Central memory CD4-positive, alpha-beta T cell (primary cell): ENCODE results near the gene TIMP2.
"Not testable (repeated sequence)": the region's sequence is repeated elsewhere in the genome, so short reads cannot be mapped to it uniquely, and the experiment has no call there.

Experiments
- DNase-seq: peaks from one replicate; pipeline ENCODE4 v3.0.0; 2022

Gene TIMP2

DNA sequence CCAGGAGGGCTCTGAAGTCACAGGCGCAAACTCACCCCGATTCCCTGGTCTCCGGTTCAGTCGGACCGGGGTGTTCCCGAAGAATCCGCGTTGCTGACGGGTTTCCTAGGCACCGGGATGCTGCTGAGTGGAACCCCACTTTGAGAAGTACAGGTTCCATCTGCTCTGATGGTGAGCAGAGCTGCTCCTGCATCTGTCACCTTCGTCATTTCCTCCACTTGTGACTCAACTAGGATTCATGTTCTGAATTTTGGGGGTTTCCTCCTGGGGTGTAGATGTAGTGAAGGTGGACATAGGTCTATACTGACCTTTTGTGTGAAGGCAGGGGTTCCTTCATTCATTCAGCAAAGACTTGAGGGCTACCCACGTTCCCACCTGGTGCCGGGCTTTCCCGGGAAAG is 29.5 kb upstream of the TIMP2 start:
- no peak for DNase-seq

DNA sequence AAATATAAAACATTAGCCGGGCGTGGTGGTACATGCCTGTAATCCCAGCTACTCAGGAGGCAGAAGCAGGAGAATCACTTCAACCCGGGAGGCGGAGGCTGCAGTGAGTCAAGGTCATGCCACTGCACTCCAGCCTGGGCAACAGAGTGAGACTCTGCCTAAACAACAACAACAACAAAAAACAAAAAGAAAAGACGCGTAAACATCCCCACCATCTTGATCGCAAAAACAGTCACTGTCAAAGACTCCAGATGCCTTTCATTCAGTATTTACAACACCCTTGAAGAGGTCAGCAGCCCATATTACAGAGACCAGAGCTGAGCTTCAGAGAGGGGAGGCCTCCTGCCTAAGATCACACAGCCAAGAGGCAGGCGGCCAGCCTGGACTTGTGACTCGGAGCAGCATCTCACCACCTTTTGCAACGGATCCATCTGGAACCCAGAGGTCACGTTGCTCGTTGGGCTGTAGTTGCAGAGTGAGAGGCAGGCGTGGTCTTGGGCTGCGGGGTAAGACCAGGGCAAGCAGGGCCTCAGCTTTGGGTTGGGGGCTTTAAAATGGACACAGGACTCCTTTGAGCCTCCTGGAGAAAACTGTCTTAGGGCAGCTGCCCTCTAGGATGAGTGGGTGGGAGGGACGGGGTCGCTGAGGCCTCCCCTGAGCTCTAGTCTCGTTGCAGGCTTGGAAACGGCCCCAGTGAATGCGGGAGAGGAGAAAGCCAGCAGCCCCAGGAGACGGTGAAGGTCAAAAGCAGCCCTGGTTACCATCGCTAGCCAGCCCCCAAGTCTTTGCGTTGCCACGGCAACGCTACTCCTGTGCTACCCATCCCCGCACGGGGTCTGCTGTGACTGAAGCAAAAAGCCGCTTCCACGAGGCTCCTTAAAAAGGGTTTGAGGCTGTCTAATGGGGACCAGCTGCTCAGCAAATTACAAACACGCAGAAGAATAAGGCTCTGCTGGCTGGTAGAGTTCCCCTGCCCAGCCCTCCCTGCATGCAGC is 28.5 kb upstream of the TIMP2 start:
- DNase-seq = no peak

DNA sequence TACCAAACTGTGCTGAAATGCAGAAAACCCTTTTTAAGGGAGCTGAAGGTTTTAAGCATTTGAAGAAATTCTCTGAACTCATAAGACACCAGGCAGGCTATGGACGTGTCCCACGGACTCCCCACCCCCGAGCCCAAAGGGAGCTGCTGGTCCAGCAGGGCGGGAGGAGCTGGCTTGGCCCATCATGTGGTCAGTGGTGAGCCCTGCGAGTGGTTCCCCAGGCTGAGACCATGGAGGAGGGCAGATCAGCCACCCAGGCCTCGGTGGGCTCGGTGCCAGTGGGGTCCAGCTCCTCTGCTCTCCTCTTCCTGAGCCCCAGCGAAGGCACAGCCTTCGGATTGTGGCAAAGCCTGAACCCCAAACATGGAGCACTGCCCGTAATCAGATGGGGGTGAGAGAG is 27.5 kb upstream of the TIMP2 start:
- no peak for DNase-seq

DNA sequence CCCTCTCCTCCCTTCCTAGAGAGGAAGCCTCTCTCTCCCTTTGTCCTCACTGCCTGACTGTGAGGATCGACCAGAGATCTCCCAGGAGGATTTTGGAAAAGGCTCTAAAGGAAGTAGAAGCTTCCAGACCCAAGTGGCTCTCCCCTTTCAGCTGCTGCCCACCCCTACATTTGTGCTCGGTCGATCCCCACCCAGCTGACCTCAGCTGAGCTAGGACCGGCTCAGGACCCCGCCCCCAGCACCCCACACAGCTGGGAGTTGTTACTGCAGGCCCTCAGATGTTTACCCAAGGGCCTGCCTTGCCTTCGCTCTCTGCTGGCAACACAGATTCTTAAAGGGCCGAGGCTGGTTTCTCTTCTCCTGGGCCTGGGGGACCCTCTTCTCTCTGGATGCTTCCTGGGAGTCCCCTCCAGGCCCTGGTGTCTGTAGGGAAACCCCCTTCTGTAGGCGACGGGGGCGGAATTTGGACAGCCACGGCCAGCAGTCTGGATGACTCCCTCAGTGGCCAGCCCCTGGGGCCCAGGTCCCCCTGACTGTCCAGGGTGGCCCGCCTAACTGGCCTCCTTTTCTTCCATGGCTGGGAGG is 26.9 kb upstream of the TIMP2 start:
- DNase-seq = no peak

DNA sequence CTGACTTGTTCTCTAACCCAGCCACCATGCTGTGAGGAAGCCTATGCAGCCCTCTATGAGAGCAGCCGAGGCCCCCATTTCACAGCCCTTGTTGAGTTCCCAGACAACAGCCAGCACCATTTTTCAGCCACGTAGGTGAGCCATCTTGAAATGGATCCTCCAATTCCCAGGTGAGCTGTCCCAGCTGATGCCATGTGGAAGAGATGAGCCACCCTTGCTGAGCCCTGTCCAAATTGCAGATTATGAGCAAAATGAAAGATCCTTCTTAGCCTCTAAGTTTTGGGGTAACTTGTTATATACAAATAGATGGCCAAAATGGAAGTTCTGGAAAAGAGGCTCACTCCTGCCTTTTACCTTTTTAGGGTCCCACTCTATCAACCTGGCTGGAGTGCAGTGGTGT is 25.7 kb upstream of the TIMP2 start:
- DNase-seq = no peak

- no peak for DNase-seq
Measured at GRCh38 chr17:78947235-78948149, 22.3 kb upstream of the TIMP2 start.

- no peak for DNase-seq
Measured at GRCh38 chr17:78946631-78947030, 21.4 kb upstream of the TIMP2 start.

- no peak for DNase-seq
Measured at GRCh38 chr17:78946131-78946530, 20.9 kb upstream of the TIMP2 start.

- not testable (repeated sequence) for DNase-seq
Measured at GRCh38 chr17:78945455-78945854, 20.3 kb upstream of the TIMP2 start.

DNA sequence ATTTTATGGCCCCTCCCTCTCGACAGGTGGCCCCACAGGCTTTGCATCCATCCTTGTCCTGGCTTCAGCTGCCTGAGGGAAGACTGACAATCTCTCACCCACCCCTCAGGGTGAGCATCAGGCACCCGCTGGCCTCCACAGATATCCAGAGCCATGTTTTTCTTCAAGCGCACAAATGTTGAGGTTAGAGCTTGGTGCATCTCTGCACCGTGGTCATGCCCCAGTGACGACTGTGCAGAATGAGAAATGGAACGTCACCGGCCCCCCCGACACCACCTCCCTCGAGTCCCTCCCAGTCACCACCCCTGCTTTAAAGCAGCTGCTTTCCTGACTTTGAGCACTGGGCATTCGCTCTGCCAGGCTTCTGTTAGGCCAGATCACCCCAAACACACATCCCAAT is 19.8 kb upstream of the TIMP2 start:
- DNase-seq = no peak

GRCh38 chr17:78944026-78944425 is 18.8 kb upstream of the TIMP2 start:
- DNase-seq = no peak

- no peak for DNase-seq
Measured at GRCh38 chr17:78940708-78941107, 15.5 kb upstream of the TIMP2 start.

- no peak for DNase-seq
Measured at GRCh38 chr17:78940258-78940657, 15.1 kb upstream of the TIMP2 start.

- DNase-seq = no peak
Measured at GRCh38 chr17:78939615-78940014, 14.4 kb upstream of the TIMP2 start.

GRCh38 chr17:78937561-78937960 is 12.4 kb upstream of the TIMP2 start:
- no peak for DNase-seq

DNA sequence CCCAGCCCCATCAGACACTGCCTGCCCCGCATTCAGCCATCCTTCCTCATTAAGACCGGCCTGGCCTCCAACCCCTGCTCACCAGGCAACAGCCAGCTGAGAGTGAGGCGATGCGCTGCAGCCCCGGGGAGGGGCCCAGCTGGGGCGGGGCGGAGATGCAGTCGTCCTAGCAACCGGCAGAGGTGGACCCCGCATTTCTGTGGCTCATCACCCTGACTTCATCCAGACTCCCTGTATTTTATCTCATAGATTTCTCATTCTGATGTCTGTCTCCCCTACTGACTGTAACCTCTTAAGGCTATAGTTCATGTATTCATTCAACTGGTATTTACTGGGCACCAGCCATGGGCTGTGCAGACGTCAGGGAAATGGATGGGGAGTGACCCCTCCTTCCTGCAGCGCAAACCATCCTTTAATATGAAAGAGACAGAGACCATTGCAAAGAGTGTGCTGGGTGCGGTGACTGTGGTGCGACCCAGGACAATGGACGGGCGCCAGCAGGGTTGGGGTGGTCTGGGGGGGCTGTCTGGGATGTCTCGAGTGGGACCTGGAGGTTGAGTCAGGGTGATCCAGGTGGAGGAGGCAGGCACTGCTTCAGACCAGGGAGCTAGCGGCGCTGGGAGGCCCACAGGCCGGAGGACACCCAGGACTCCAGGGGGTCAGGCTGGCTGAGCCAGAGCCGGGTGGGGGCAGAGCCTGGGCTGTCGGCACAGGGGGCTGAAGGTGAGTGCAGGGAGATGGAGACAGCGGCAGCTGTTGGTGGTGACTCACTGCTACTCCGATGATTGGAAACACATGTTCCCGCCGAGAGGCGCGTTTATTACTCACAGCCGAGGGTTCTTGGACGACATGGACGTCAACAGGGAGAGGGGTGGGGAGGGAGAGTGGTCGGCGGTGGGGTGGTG is 10.5 kb upstream of the TIMP2 start:
- no peak for DNase-seq

- no peak for DNase-seq
Measured at GRCh38 chr17:78934681-78935418, 9.7 kb upstream of the TIMP2 start.

DNA sequence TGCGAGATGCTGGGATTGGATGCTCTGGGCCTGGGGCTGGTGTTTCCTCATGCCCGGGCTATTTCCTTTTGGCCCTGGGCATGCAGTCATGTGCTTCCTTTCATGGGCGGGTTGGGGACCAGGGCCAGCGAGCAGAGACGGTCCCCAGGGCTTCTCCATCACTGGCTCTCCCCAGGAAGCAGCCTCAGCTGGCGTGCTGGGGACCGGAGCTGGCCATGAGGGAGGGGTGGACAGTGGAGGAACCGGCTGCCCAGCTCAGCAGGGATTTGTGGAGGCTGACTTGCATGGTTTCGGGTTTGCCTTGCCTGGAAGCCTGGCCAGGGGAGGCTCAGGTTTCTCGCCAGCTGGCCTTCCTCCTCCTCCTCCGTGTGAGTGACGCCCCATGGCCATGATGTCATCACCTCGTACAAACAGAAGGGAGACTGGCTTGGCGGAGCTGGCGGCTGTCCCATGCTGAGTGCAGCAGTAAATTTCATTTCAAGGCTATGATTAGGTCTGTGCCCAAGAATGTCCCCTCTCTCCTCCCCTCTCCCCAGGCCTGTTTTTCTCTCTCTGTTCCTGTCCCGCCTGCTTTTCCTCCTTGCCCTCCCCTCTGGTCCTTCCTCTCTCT is 8.9 kb upstream of the TIMP2 start:
- DNase-seq = no peak

DNA sequence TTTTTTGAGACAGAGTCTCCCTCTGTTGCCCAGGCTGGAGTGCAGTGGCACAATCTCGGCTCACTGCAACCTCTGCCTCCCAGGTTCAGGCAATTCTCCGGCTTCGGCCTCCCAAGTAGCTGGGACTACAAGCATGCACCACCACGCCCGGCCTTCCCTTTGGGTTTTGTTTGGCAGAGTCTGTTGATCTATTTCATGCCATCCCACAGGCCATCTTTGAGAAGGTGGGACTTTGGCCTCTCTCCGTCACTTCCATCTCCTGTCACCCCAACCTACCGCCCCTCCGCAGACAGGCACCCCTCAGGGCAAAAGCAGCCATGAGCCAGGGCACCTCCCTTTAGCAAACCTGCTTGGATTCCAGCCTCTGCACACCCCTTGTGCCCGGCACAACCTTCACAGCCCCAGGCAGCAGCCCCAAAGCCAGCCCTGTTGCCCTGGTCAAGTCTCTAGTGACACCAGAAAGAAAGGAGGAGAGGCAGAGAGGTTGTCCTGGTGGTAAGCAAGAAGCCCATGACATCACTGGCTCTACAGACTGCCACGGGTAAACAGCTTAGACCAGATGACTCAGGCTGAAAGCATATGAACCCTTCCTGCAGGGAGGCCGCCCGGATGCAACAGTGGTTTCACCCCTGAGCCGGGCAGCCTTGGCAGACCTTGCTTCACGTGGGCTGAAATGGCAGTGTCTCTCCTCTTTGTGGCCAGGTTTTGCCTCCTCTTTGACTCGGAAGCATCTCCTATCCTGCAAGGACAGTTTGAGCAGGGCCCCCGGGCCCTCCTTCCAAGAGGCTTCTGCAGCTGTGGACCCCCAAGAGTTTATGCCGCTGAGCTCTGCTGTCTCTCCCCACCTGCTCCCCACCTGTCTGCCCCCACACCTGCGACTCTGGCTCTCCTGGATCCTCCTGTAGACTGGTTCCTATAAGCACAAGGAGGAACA is 8.1 kb upstream of the TIMP2 start:
- peak; percentile 44 for DNase-seq
